ENCODE data around the gene DNAH8. TPM values are rescaled to one million over a fixed set of nuclear protein-coding genes. Genes with fewer than 3 reads are reported as not detected.

DNAH8 gene
- total RNA-seq, 1 donor from 2014 or later, result not detected

GRCh38 chr6:38805692-38806091, 90.6 kb downstream of the DNAH8 start:
- FAIRE-seq (no peak), DNase-seq (ENCODE audit: low read depth) (no peak)

DNA sequence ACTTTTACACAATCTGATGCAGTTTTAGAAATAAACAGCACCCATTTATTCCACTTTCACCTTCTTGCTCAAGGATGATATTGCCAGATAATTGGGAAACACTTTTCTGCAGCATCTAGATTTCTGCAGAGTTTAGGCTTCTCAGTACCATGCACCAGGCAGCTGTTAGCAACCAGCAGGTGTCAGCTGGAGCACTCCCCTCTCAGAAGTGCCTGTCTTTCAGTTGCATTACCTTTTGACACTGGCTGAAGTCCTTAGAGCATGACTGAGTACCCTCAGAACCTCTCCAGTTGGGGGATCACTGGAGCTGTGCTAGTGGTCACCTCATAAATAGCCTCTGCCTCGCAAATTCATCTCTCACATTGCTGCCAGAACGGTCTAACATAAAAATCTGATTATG, 91.2 kb downstream of the DNAH8 start:
- H3K4me3 Mint-ChIP-seq (ENCODE audit: unreplicated experiment), result no peak overlapping the region
- Histone ChIP-seq H3K36me3 (ENCODE audit: insufficient read depth, low read length) (no peaks in the 10 kb centered on the region), H3K4me2 (ENCODE audit: low read length) (no peak overlapping the region), H3K9ac (ENCODE audit: low read length) (no peak overlapping the region), H3K79me2 (ENCODE audit: insufficient read depth, low read length) (no peaks in the 10 kb centered on the region), H4K20me1 (ENCODE audit: insufficient read depth, low read length) (no peaks in the 10 kb centered on the region), H2AFZ (ENCODE audit: low read depth, low read length) (no peak overlapping the region), H3K4me3 (ENCODE audit: insufficient read depth, low read depth, low read length) (no peak overlapping the region), H3K4me1 (ENCODE audit: insufficient read depth, low read length) (no peaks in the 10 kb centered on the region), H3K9me3 (ENCODE audit: insufficient read depth, low read depth, low read length) (no peaks in the 10 kb centered on the region), H3K27ac (ENCODE audit: low read depth, low read length) (no peak overlapping the region), H3K27me3 (ENCODE audit: insufficient read depth, low read length) (peaks cover 7% of the 10 kb centered on the region)
- H3K4me1 Mint-ChIP-seq (ENCODE audit: low read depth, unreplicated experiment), result no peaks in the 10 kb centered on the region
- peaks cover 18% of the 10 kb centered on the region for H3K27me3 Mint-ChIP-seq (ENCODE audit: low read depth, unreplicated experiment)
- TF ChIP-seq CTCF (IDR thresholded peaks at IDR 0.05; ENCODE audit: insufficient read depth, low read depth, low read length) (no peak), EZH2 (IDR thresholded peaks at IDR 0.05; ENCODE audit: insufficient read depth, low read length) (no peak)
- FAIRE-seq (no peak), DNase-seq (ENCODE audit: low read depth) (no peak)
- no peaks in the 10 kb centered on the region for H3K36me3 Mint-ChIP-seq (ENCODE audit: low read depth, unreplicated experiment)
- H3K9me3 Mint-ChIP-seq (ENCODE audit: unreplicated experiment), result peaks cover 2% of the 10 kb centered on the region
- H3K27ac Mint-ChIP-seq (ENCODE audit: unreplicated experiment), result no peak overlapping the region

More at GRCh38 chr6:38805692-38806091, 90.6 kb downstream of the DNAH8 start:
- no peaks in the 10 kb centered on the region for H3K36me3 ChIP-seq (ENCODE audit: insufficient read depth, low read length)
- H3K4me1 Mint-ChIP-seq (ENCODE audit: low read depth, unreplicated experiment), result no peaks in the 10 kb centered on the region
- H3K27me3 ChIP-seq (ENCODE audit: insufficient read depth, low read length), result peaks cover 7% of the 10 kb centered on the region
- H3K79me2 ChIP-seq (ENCODE audit: insufficient read depth, low read length), result no peaks in the 10 kb centered on the region
- H3K4me3 Mint-ChIP-seq (ENCODE audit: unreplicated experiment), result no peak overlapping the region
- no peak overlapping the region for H2AFZ ChIP-seq (ENCODE audit: low read depth, low read length)
- H3K4me1 ChIP-seq (ENCODE audit: insufficient read depth, low read length), result no peaks in the 10 kb centered on the region
- no peak overlapping the region for H3K4me3 ChIP-seq (ENCODE audit: insufficient read depth, low read depth, low read length)
- no peak overlapping the region for H3K9ac ChIP-seq (ENCODE audit: low read length)
- no peak overlapping the region for H3K4me2 ChIP-seq (ENCODE audit: low read length)
- no peak overlapping the region for H3K27ac Mint-ChIP-seq (ENCODE audit: unreplicated experiment)
- H3K9me3 ChIP-seq (ENCODE audit: insufficient read depth, low read depth, low read length), result no peaks in the 10 kb centered on the region
- H3K36me3 Mint-ChIP-seq (ENCODE audit: low read depth, unreplicated experiment), result no peaks in the 10 kb centered on the region
- H3K27ac ChIP-seq (ENCODE audit: low read depth, low read length), result no peak overlapping the region
- no peaks in the 10 kb centered on the region for H4K20me1 ChIP-seq (ENCODE audit: insufficient read depth, low read length)
- TF ChIP-seq EZH2 (IDR thresholded peaks at IDR 0.05; ENCODE audit: insufficient read depth, low read length) (no peak), CTCF (IDR thresholded peaks at IDR 0.05; ENCODE audit: insufficient read depth, low read depth, low read length) (no peak)
- peaks cover 3% of the 10 kb centered on the region for H3K9me3 Mint-ChIP-seq (ENCODE audit: unreplicated experiment)
- H3K27me3 Mint-ChIP-seq (ENCODE audit: low read depth, unreplicated experiment), result peaks cover 18% of the 10 kb centered on the region

- H3K9ac ChIP-seq (ENCODE audit: low read length), result no peak overlapping the region
Observed at GRCh38 chr6:38806833-38807232, 91.7 kb downstream of the DNAH8 start.

More at GRCh38 chr6:38806833-38807232, 91.7 kb downstream of the DNAH8 start:
- H4K20me1 ChIP-seq (ENCODE audit: insufficient read depth, low read length), result no peaks in the 10 kb centered on the region
- TF ChIP-seq CTCF (IDR thresholded peaks at IDR 0.05; ENCODE audit: insufficient read depth, low read depth, low read length), result no peak
- TF ChIP-seq EZH2 (IDR thresholded peaks at IDR 0.05; ENCODE audit: insufficient read depth, low read length), result no peak
- Mint-ChIP-seq H3K4me3 (ENCODE audit: unreplicated experiment) (no peak overlapping the region), H3K4me1 (ENCODE audit: low read depth, unreplicated experiment) (no peaks in the 10 kb centered on the region), H3K36me3 (ENCODE audit: low read depth, unreplicated experiment) (no peaks in the 10 kb centered on the region), H3K27me3 (ENCODE audit: low read depth, unreplicated experiment) (peaks cover 14% of the 10 kb centered on the region), H3K9me3 (ENCODE audit: unreplicated experiment) (no peaks in the 10 kb centered on the region), H3K27ac (ENCODE audit: unreplicated experiment) (no peak overlapping the region)
- DNase-seq (ENCODE audit: low read depth) (no peak), FAIRE-seq (no peak)
- H3K9me3 ChIP-seq (ENCODE audit: insufficient read depth, low read depth, low read length), result no peaks in the 10 kb centered on the region
- no peaks in the 10 kb centered on the region for H3K36me3 ChIP-seq (ENCODE audit: insufficient read depth, low read length)
- H3K4me2 ChIP-seq (ENCODE audit: low read length), result no peak overlapping the region
- H2AFZ ChIP-seq (ENCODE audit: low read depth, low read length), result no peak overlapping the region
- no peaks in the 10 kb centered on the region for H3K79me2 ChIP-seq (ENCODE audit: insufficient read depth, low read length)
- H3K4me1 ChIP-seq (ENCODE audit: insufficient read depth, low read length), result no peaks in the 10 kb centered on the region
- no peak overlapping the region for H3K4me3 ChIP-seq (ENCODE audit: insufficient read depth, low read depth, low read length)
- peaks cover 7% of the 10 kb centered on the region for H3K27me3 ChIP-seq (ENCODE audit: insufficient read depth, low read length)
- no peak overlapping the region for H3K27ac ChIP-seq (ENCODE audit: low read depth, low read length)
